Occipital lobe (tissue), 2 donors: ENCODE measurements around the gene PGGHG. TPM values are rescaled to one million over a fixed set of nuclear protein-coding genes. Genes with fewer than 3 reads are reported as not detected.
"Not testable (repeated sequence)": the region's sequence is repeated elsewhere in the genome, so short reads cannot be mapped to it uniquely, and the experiment has no call there.

Source experiments
- DNase-seq: peaks from one replicate; lab custom pipeline; 2025; lab: John Stamatoyannopoulos, UW
- total RNA-seq: library from RNA; depleted of rRNA; stranded (reverse); fragments of >200 nt; gene quantifications from one replicate; pipeline ENCODE4 v1.2.3, GENCODE V29; 2014

Gene PGGHG
- total RNA-seq, 1 donor from 2014 or later = 1.4 TPM

GRCh38 chr11:285021-285893 lies 3.7 kb upstream of the PGGHG start:
- no peak for DNase-seq

- DNase-seq = no peak
Observed at GRCh38 chr11:285894-286220, 3.1 kb upstream of the PGGHG start.

- not testable (repeated sequence) for DNase-seq
Observed at GRCh38 chr11:286977-287820, 1.7 kb upstream of the PGGHG start.

- DNase-seq = no peak
Observed at GRCh38 chr11:287821-288477, 977 bp upstream of the PGGHG start.

GRCh38 chr11:289398-289711 lies 429 bp downstream of the PGGHG start:
- no peak for DNase-seq

GRCh38 chr11:289712-290620 lies 1.0 kb downstream of the PGGHG start:
- no peak for DNase-seq

GRCh38 chr11:290621-291231 lies 1.8 kb downstream of the PGGHG start:
- DNase-seq = no peak

GRCh38 chr11:291281-292210 lies 2.6 kb downstream of the PGGHG start:
- no peak for DNase-seq

- DNase-seq = no peak
Observed at GRCh38 chr11:292211-293121, 3.5 kb downstream of the PGGHG start.

- DNase-seq = no peak
Observed at GRCh38 chr11:293271-293851, 4.4 kb downstream of the PGGHG start.

GRCh38 chr11:293852-294661 lies 5.1 kb downstream of the PGGHG start:
- no peak for DNase-seq

- no peak for DNase-seq
Observed at GRCh38 chr11:294780-295179, 5.9 kb downstream of the PGGHG start.

- no peak for DNase-seq
Observed at GRCh38 chr11:295351-296170, 6.6 kb downstream of the PGGHG start.

GRCh38 chr11:296171-297050 lies 7.5 kb downstream of the PGGHG start:
- no peak for DNase-seq

- no peak for DNase-seq
Observed at GRCh38 chr11:297051-297585, 8.2 kb downstream of the PGGHG start.
